WTC11 (cell line): Measurements from ENCODE around the gene GALM. TPM values are rescaled to one million over a fixed set of nuclear protein-coding genes. Genes with fewer than 3 reads are reported as not detected.

Experiments
- ATAC-seq: fragments of 200-7000 bp; cut with Tn5 transposase; 2 replicates; pipeline ENCODE4 v1.10.0; 2021; ENCODE audit warnings: mild to moderate bottlenecking, moderate library complexity
- CTCF ChIA-PET: fragments of 300-600 bp; sonication (Branson Sonifier 250); formaldehyde crosslinking; loops from one replicate; lab custom pipeline; 2021; ENCODE audit warnings: antibody characterized with exemption; lab: Charles Lee
- POLR2A ChIA-PET: fragments of 350-600 bp; sonication (Branson Sonifier 250); formaldehyde crosslinking; loops from one replicate; lab custom pipeline; 2021; ENCODE audit warnings: antibody characterized with exemption; lab: Charles Lee
- DNase-seq: peaks from one replicate; pipeline ENCODE4 v3.0.0; 2021; ENCODE audit warnings: low spot score
- H3K27ac Mint-ChIP-seq: 2 replicates; pipeline ENCODE4 v1.8.0; 2021; ENCODE audit warnings: mixed read lengths
- H3K27me3 Mint-ChIP-seq: 2 replicates; pipeline ENCODE4 v1.8.0; 2021; ENCODE audit warnings: low read depth, mild to moderate bottlenecking, moderate library complexity, mixed read lengths
- H3K36me3 Mint-ChIP-seq: 2 replicates; pipeline ENCODE4 v1.8.0; 2021; ENCODE audit warnings: mixed read lengths
- H3K4me1 Mint-ChIP-seq: 2 replicates; pipeline ENCODE4 v1.8.0; 2022; ENCODE audit warnings: mixed read lengths
- H3K4me3 Mint-ChIP-seq: 2 replicates; pipeline ENCODE4 v1.8.0; 2021; ENCODE audit warnings: mild to moderate bottlenecking, moderate library complexity, mixed read lengths
- H3K9me3 Mint-ChIP-seq: 2 replicates; pipeline ENCODE4 v1.8.0; 2021; ENCODE audit warnings: mixed read lengths
- ARID4B ChIP-seq: sonication (generic); formaldehyde crosslinking; IDR thresholded peaks from 2 replicates; pipeline ENCODE4 v1.8.0; 2023; ENCODE audit warnings: missing genetic modification reagents, mild to moderate bottlenecking, borderline replicate concordance
- CREB1 ChIP-seq: sonication (generic); formaldehyde crosslinking; IDR thresholded peaks from 2 replicates; pipeline ENCODE4 v1.8.0; 2023; ENCODE audit warnings: mild to moderate bottlenecking, missing genetic modification reagents
- E2F1 ChIP-seq: sonication (generic); formaldehyde crosslinking; IDR thresholded peaks from 2 replicates; pipeline ENCODE4 v1.8.0; 2022; ENCODE audit warnings: mild to moderate bottlenecking, missing genetic modification reagents
- E2F5 ChIP-seq: sonication (generic); formaldehyde crosslinking; IDR thresholded peaks from 2 replicates; pipeline ENCODE4 v1.8.1; 2022; ENCODE audit warnings: mild to moderate bottlenecking, moderate library complexity, missing genetic modification reagents
- FOXP4 ChIP-seq: sonication (generic); formaldehyde crosslinking; IDR thresholded peaks from 2 replicates; pipeline ENCODE4 v1.8.0; 2022; ENCODE audit warnings: mild to moderate bottlenecking, missing genetic modification reagents
- GABPB1 ChIP-seq: sonication (generic); formaldehyde crosslinking; IDR thresholded peaks from 2 replicates; pipeline ENCODE4 v1.8.1; 2023; ENCODE audit warnings: mild to moderate bottlenecking, missing genetic modification reagents
- JAZF1 ChIP-seq: fragments of 250-450 bp; sonication (Bioruptor Pico); IDR thresholded peaks from 2 replicates; pipeline ENCODE4 v1.9.0; 2021; ENCODE audit warnings: moderate library complexity, mild to moderate bottlenecking, inconsistent platforms
- JUN ChIP-seq: sonication (generic); formaldehyde crosslinking; IDR thresholded peaks from 2 replicates; pipeline ENCODE4 v1.8.0; 2023; ENCODE audit warnings: mild to moderate bottlenecking, missing genetic modification reagents
- MXD4 ChIP-seq: fragments of 250-450 bp; sonication (Bioruptor Pico); IDR thresholded peaks from 2 replicates; pipeline ENCODE4 v1.8.0; 2021; ENCODE audit warnings: mild to moderate bottlenecking, moderate library complexity, borderline replicate concordance
- NFYB ChIP-seq: sonication (generic); formaldehyde crosslinking; conservative IDR thresholded peaks from 2 replicates; pipeline ENCODE4 v1.8.0; 2022; ENCODE audit warnings: low read depth, missing genetic modification reagents
- RELA ChIP-seq: sonication (generic); formaldehyde crosslinking; IDR thresholded peaks from 2 replicates; pipeline ENCODE4 v1.8.1; 2022; ENCODE audit warnings: missing genetic modification reagents, mild to moderate bottlenecking, borderline replicate concordance
- SOX15 ChIP-seq: fragments of 250-450 bp; sonication (Bioruptor Pico); IDR thresholded peaks from 2 replicates; pipeline ENCODE4 v1.9.0; 2021; ENCODE audit warnings: mild to moderate bottlenecking
- TEAD4 ChIP-seq: sonication (generic); formaldehyde crosslinking; IDR thresholded peaks from 2 replicates; pipeline ENCODE4 v1.8.0; 2022; ENCODE audit warnings: mild to moderate bottlenecking, missing genetic modification reagents
- TP53 ChIP-seq: sonication (generic); formaldehyde crosslinking; IDR thresholded peaks from 2 replicates; pipeline ENCODE4 v1.8.1; 2023; ENCODE audit warnings: mild to moderate bottlenecking, missing genetic modification reagents
- USF2 ChIP-seq: sonication (generic); formaldehyde crosslinking; IDR thresholded peaks from 2 replicates; pipeline ENCODE4 v1.8.1; 2023; ENCODE audit warnings: mild to moderate bottlenecking, missing genetic modification reagents, moderate library complexity
- ZNF138 ChIP-seq: sonication (generic); formaldehyde crosslinking; conservative IDR thresholded peaks from 2 replicates; pipeline ENCODE4 v1.8.1; 2022; ENCODE audit warnings: mild to moderate bottlenecking, moderate library complexity, missing genetic modification reagents
- ZNF416 ChIP-seq: fragments of 250-450 bp; sonication (Bioruptor Pico); IDR thresholded peaks from 2 replicates; pipeline ENCODE4 v1.9.0; 2021; ENCODE audit warnings: mild to moderate bottlenecking, inconsistent platforms
- total RNA-seq: library from RNA; stranded (reverse); gene quantifications from 3 replicates; pipeline ENCODE4 v1.2.3, GENCODE V29; 2021
- TF ChIP-seq, protein P1 (sequence below): sonication (generic); formaldehyde crosslinking; IDR thresholded peaks from 2 replicates; pipeline ENCODE4 v1.8.0; 2022; ENCODE audit warnings: missing genetic modification reagents
- TF ChIP-seq, protein P2 (sequence below): sonication (generic); formaldehyde crosslinking; IDR thresholded peaks from 2 replicates; pipeline ENCODE4 v1.8.1; 2022; ENCODE audit warnings: low read depth, mild to moderate bottlenecking, moderate library complexity, missing genetic modification reagents, borderline replicate concordance

The GALM gene
- total RNA-seq, 1 experiment from 2014 or later, result 11.2 TPM

GRCh38 chr2:38629684-38630083, 36.2 kb upstream of the GALM start:
- no peak overlapping the region for H3K4me3 Mint-ChIP-seq
- ATAC-seq, result no peak
- H3K4me1 Mint-ChIP-seq, result peaks cover 7% of the 10 kb centered on the region
- no peak overlapping the region for H3K27ac Mint-ChIP-seq
- H3K36me3 Mint-ChIP-seq, result peaks cover 5% of the 10 kb centered on the region
- POLR2A ChIA-PET, result no interaction called here
- H3K9me3 Mint-ChIP-seq, result peaks cover 13% of the 10 kb centered on the region
- no peak for TF ChIP-seq GABPB1 (CRISPR knock-in tag)
- no peak for TF ChIP-seq E2F5 (CRISPR knock-in tag)
- TF ChIP-seq, all 79 proteins: peak for 0
- H3K27me3 Mint-ChIP-seq, result no peaks in the 10 kb centered on the region
- CTCF ChIA-PET, result no interaction called here
- no peak for DNase-seq

GRCh38 chr2:38631976-38632375, 33.9 kb upstream of the GALM start:
- DNase-seq (no peak), ATAC-seq (no peak)
- Mint-ChIP-seq H3K9me3 (peaks cover 16% of the 10 kb centered on the region), H3K36me3 (peaks cover 5% of the 10 kb centered on the region), H3K4me1 (peaks cover 5% of the 10 kb centered on the region), H3K27me3 (no peaks in the 10 kb centered on the region; the same call in 1 of the 2 replicates), H3K27ac (no peak overlapping the region), H3K4me3 (no peak overlapping the region)
- POLR2A ChIA-PET, result no interaction called here
- CTCF ChIA-PET, result no interaction called here
- no peak for TF ChIP-seq TEAD4 (CRISPR knock-in tag)
- TF ChIP-seq RELA, result no peak
- TF ChIP-seq FOXP4 (CRISPR knock-in tag), result no peak
- TF ChIP-seq ZNF138 (CRISPR knock-in tag), result no peak
- TF ChIP-seq USF2 (CRISPR knock-in tag), result no peak
- TF ChIP-seq SOX15 (CRISPR knock-in tag), result no peak
- no peak for TF ChIP-seq CREB1 (CRISPR knock-in tag)
- no peak for TF ChIP-seq TP53
- TF ChIP-seq JAZF1 (CRISPR knock-in tag), result no peak
- TF ChIP-seq NFYB (CRISPR knock-in tag), result no peak
- TF ChIP-seq ZNF416 (CRISPR knock-in tag), result no peak
- no peak for TF ChIP-seq ARID4B (CRISPR knock-in tag)
- no peak for TF ChIP-seq E2F1
- TF ChIP-seq, protein P1, sequence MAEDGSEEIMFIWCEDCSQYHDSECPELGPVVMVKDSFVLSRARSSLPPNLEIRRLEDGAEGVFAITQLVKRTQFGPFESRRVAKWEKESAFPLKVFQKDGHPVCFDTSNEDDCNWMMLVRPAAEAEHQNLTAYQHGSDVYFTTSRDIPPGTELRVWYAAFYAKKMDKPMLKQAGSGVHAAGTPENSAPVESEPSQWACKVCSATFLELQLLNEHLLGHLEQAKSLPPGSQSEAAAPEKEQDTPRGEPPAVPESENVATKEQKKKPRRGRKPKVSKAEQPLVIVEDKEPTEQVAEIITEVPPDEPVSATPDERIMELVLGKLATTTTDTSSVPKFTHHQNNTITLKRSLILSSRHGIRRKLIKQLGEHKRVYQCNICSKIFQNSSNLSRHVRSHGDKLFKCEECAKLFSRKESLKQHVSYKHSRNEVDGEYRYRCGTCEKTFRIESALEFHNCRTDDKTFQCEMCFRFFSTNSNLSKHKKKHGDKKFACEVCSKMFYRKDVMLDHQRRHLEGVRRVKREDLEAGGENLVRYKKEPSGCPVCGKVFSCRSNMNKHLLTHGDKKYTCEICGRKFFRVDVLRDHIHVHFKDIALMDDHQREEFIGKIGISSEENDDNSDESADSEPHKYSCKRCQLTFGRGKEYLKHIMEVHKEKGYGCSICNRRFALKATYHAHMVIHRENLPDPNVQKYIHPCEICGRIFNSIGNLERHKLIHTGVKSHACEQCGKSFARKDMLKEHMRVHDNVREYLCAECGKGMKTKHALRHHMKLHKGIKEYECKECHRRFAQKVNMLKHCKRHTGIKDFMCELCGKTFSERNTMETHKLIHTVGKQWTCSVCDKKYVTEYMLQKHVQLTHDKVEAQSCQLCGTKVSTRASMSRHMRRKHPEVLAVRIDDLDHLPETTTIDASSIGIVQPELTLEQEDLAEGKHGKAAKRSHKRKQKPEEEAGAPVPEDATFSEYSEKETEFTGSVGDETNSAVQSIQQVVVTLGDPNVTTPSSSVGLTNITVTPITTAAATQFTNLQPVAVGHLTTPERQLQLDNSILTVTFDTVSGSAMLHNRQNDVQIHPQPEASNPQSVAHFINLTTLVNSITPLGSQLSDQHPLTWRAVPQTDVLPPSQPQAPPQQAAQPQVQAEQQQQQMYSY, result no peak
- no peak for TF ChIP-seq MXD4
- TF ChIP-seq, protein P2, sequence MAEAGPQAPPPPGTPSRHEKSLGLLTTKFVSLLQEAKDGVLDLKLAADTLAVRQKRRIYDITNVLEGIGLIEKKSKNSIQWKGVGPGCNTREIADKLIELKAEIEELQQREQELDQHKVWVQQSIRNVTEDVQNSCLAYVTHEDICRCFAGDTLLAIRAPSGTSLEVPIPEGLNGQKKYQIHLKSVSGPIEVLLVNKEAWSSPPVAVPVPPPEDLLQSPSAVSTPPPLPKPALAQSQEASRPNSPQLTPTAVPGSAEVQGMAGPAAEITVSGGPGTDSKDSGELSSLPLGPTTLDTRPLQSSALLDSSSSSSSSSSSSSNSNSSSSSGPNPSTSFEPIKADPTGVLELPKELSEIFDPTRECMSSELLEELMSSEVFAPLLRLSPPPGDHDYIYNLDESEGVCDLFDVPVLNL (CRISPR knock-in tag), result no peak
- TF ChIP-seq JUN (CRISPR knock-in tag), result no peak
